WTC11 (cell line): ENCODE data around the gene SLF1.

Experiments used
- ARID4B ChIP-seq: sonication (generic); formaldehyde crosslinking; IDR thresholded peaks from 2 replicates; pipeline ENCODE4 v1.8.0; 2023; ENCODE audit warnings: missing genetic modification reagents, mild to moderate bottlenecking, borderline replicate concordance
- CREM ChIP-seq: sonication (generic); formaldehyde crosslinking; IDR thresholded peaks from 2 replicates; pipeline ENCODE4 v1.8.1; 2022; ENCODE audit warnings: mild to moderate bottlenecking, missing genetic modification reagents, moderate library complexity
- CTCF ChIP-seq: fragments of 200-600 bp; IDR thresholded peaks from 2 replicates; pipeline ENCODE4 v1.8.0; 2022; ENCODE audit warnings: antibody characterized with exemption
- ELF4 ChIP-seq: sonication (generic); formaldehyde crosslinking; IDR thresholded peaks from 2 replicates; pipeline ENCODE4 v1.8.1; 2022; ENCODE audit warnings: low read depth, mild to moderate bottlenecking, moderate library complexity, missing genetic modification reagents
- MAX ChIP-seq: sonication (generic); formaldehyde crosslinking; IDR thresholded peaks from 2 replicates; pipeline ENCODE4 v1.8.0; 2022; ENCODE audit warnings: mild to moderate bottlenecking, missing genetic modification reagents
- NR2C2 ChIP-seq: sonication (generic); formaldehyde crosslinking; IDR thresholded peaks from 2 replicates; pipeline ENCODE4 v1.8.0; 2022; ENCODE audit warnings: mild to moderate bottlenecking, missing genetic modification reagents
- ZNF121 ChIP-seq: sonication (generic); formaldehyde crosslinking; IDR thresholded peaks from 2 replicates; pipeline ENCODE4 v1.8.0; 2023; ENCODE audit warnings: missing genetic modification reagents
- ZNF138 ChIP-seq: sonication (generic); formaldehyde crosslinking; conservative IDR thresholded peaks from 2 replicates; pipeline ENCODE4 v1.8.1; 2022; ENCODE audit warnings: mild to moderate bottlenecking, moderate library complexity, missing genetic modification reagents

GRCh38 chr5:94691949-94692348 lies 73.5 kb downstream of the SLF1 start:
- no peak for TF ChIP-seq ZNF138 (CRISPR knock-in tag)
- no peak for TF ChIP-seq CTCF
- TF ChIP-seq NR2C2 (CRISPR knock-in tag), result no peak
- TF ChIP-seq ELF4 (CRISPR knock-in tag), result no peak
- TF ChIP-seq CREM (CRISPR knock-in tag), result no peak
- no peak for TF ChIP-seq ZNF121 (CRISPR knock-in tag)
- no peak for TF ChIP-seq MAX
- no peak for TF ChIP-seq ARID4B (CRISPR knock-in tag)
